ENCODE data around the gene MECP2. TPM values are rescaled to one million over a fixed set of nuclear protein-coding genes. Genes with fewer than 3 reads are reported as not detected.

The MECP2 gene
- total and polyA plus RNA-seq, 10 of the 15 experiments (the other 5 are each of a cell fraction or from before 2014, with no cell fraction given), result 1.3 to 32.7 (median 13.7) TPM

GRCh38 chrX:153989973-153990655 lies 107.4 kb downstream of the MECP2 start:
- RAD21 ChIA-PET (ENCODE audit: unreplicated experiment), result no interaction called here
- POLR2A ChIA-PET, result interaction anchor here (0.6 to 1.0 kb wide), 3 partner anchors 8 to 11 kb away, joined by 4 to 5 read pairs (median 5); no protein-coding TSS in a partner anchor
- no peak overlapping the region for H3K9ac ChIP-seq (ENCODE audit: control insufficient read depth, insufficient read depth, low read length)
- H2AFZ ChIP-seq (ENCODE audit: control insufficient read depth, low read depth, low read length), result no peak overlapping the region
- no TSS peak for BruUV-seq (replicated peaks)
- no peaks in the 10 kb centered on the region for H3K79me2 ChIP-seq (ENCODE audit: control insufficient read depth, insufficient read depth, low read length)
- H3K4me1 ChIP-seq (ENCODE audit: control insufficient read depth, insufficient read depth, low read length), result peaks cover 4% of the 10 kb centered on the region
- H3K4me3 ChIP-seq, result no peak overlapping the region
- DNase-seq (ENCODE audit: low read depth, low spot score), result no peak
- H3K4me2 ChIP-seq (ENCODE audit: control insufficient read depth, insufficient read depth), result no peak overlapping the region
- in situ Hi-C loops (cut with MboI), result loop anchor here (10.0 kb wide), 1 partner anchor 65 kb away; the partner anchor contains the start of gene ARHGAP4
- TF ChIP-seq PKNOX1 (IDR thresholded peaks at IDR 0.05), result 0 out of 2 replicates have a peak, but pooled peaks have one; percentile 8
- no peak for TF ChIP-seq POLR2AphosphoS2 (IDR thresholded peaks at IDR 0.05; ENCODE audit: low read depth, low read length)
- intact Hi-C loops (cut with micrococcal nuclease; ENCODE audit: unreplicated experiment), result no loop called here
- FAIRE-seq, result no peak
- no peak overlapping the region for H3K27ac ChIP-seq (ENCODE audit: control insufficient read depth, insufficient read depth)
- WGBS (ENCODE audit: insufficient coverage, insufficient replicate concordance, low lambda C conversion rate, missing lambda C conversion rate), result 89% methylated on average over 14 of the region's 14 CpGs
- H4K20me1 ChIP-seq (ENCODE audit: control insufficient read depth, insufficient read depth), result no peaks in the 10 kb centered on the region
- H3K36me3 ChIP-seq (ENCODE audit: control insufficient read depth in 2 of 2, insufficient read depth in 2 of 2, low read length in 1 of 2), result no peaks in the 10 kb centered on the region
- no peaks in the 10 kb centered on the region; the same call in 2 of the 3 replicates for H3K9me3 ChIP-seq (replicated peaks; ENCODE audit: control insufficient read depth, insufficient read depth, low read length)
- no peaks in the 10 kb centered on the region for H3K27me3 ChIP-seq (replicated peaks in 1 of 2; ENCODE audit: control insufficient read depth in 2 of 2, insufficient read depth in 2 of 2, low read length in 1 of 2)
- CTCF ChIA-PET, result interaction anchor here (0.5 kb wide), 1 partner anchor 30 kb away, joined by 3 read pairs; no protein-coding TSS in a partner anchor
- ATAC-seq, result no peak
- SMC1A ChIA-PET (ENCODE audit: uncharacterized antibody, unreplicated experiment), result interaction anchor here (0.9 kb wide), 1 partner anchor 23 kb away, joined by 3 read pairs; no protein-coding TSS in a partner anchor

DNA sequence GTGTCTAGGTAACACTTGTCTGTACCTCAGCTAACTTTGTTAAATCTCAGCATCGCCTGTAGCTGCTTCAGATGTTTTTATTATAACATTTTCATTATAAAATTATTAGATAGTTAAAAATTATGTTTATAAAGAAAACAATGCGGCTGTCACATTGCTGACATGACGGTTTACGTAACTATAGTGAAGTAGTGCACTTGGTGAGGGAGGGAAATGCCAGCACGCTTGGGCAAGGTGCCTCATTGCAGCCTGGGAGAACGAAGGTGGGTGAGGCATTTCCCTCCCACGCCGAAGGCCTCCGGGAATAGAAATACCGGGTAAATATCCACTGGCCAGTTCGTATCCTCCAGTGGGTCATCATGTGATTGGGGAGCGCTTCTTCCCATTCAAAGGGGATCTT lies 109.0 kb downstream of the MECP2 start:
- Histone ChIP-seq H3K9ac (ENCODE audit: control insufficient read depth, insufficient read depth, low read length) (no peak overlapping the region), H3K27me3 (replicated peaks in 1 of 2; ENCODE audit: control insufficient read depth in 2 of 2, insufficient read depth in 2 of 2, low read length in 1 of 2) (no peaks in the 10 kb centered on the region), H3K27ac (ENCODE audit: control insufficient read depth, insufficient read depth) (no peak overlapping the region), H3K36me3 (ENCODE audit: control insufficient read depth in 2 of 2, insufficient read depth in 2 of 2, low read length in 1 of 2) (no peaks in the 10 kb centered on the region), H2AFZ (ENCODE audit: control insufficient read depth, low read depth, low read length) (no peak overlapping the region), H4K20me1 (ENCODE audit: control insufficient read depth, insufficient read depth) (no peaks in the 10 kb centered on the region), H3K79me2 (ENCODE audit: control insufficient read depth, insufficient read depth, low read length) (no peaks in the 10 kb centered on the region; the same call in 1 of the 2 replicates), H3K9me3 (replicated peaks; ENCODE audit: control insufficient read depth, insufficient read depth, low read length) (no peaks in the 10 kb centered on the region; the same call in 1 of the 3 replicates), H3K4me2 (ENCODE audit: control insufficient read depth, insufficient read depth) (no peak overlapping the region), H3K4me3 (no peak overlapping the region), H3K4me1 (ENCODE audit: control insufficient read depth, insufficient read depth, low read length) (peaks cover 18% of the 10 kb centered on the region)
- FAIRE-seq (no peak), DNase-seq (ENCODE audit: low read depth, low spot score) (no peak), ATAC-seq (no peak)
- intact Hi-C loops (cut with micrococcal nuclease; ENCODE audit: unreplicated experiment) (no loop called here), in situ Hi-C loops (cut with MboI) (loop anchor here (10.0 kb wide), 1 partner anchor 64 kb away; the partner anchor contains the start of gene ARHGAP4)
- ChIA-PET CTCF (no interaction called here), POLR2A (interaction anchor here (0.7 to 1.1 kb wide), 2 partner anchors 29 to 230 kb away, joined by 3 to 7 read pairs; no protein-coding TSS in a partner anchor), RAD21 (ENCODE audit: unreplicated experiment) (interaction anchor here (0.6 kb wide), 1 partner anchor 35 kb away, joined by 4 read pairs; no protein-coding TSS in a partner anchor), SMC1A (ENCODE audit: uncharacterized antibody, unreplicated experiment) (no interaction called here)
- no TSS peak for BruUV-seq (replicated peaks)
- 81% methylated on average over 12 of the region's 12 CpGs for WGBS (ENCODE audit: insufficient coverage, insufficient replicate concordance, low lambda C conversion rate, missing lambda C conversion rate)
- TF ChIP-seq SIN3A (IDR thresholded peaks at IDR 0.05; ENCODE audit: low read depth, low read length) (no peak), ZNF274 (IDR thresholded peaks at IDR 0.05; ENCODE audit: insufficient read depth, insufficient read length) (no peak), RUNX3 (IDR thresholded peaks at IDR 0.05; ENCODE audit: low read length) (no peak), NRF1 (conservative IDR thresholded peaks at IDR 0.05; ENCODE audit: low read depth, low read length) (no peak), POLR2AphosphoS2 (IDR thresholded peaks at IDR 0.05; ENCODE audit: low read depth, low read length) (no peak), SMAD5 (IDR thresholded peaks at IDR 0.05; ENCODE audit: low read depth) (no peak), CEBPB (IDR thresholded peaks at IDR 0.05; ENCODE audit: borderline replicate concordance in 1 of 2, low read depth in 2 of 2, low read length in 2 of 2) (no peak), GABPA (IDR thresholded peaks at IDR 0.05; ENCODE audit: low read depth) (no peak)

Data from GM12878 (cell line).